GM12864 (cell line): ENCODE results near the gene ZNF804B.

ENCODE experiments used
- DNase-seq: peaks from one replicate; pipeline ENCODE4 v3.0.0-alpha.2; 2011; ENCODE audit warnings: low read depth
- H3K4me3 ChIP-seq: 2 replicates; pipeline ENCODE4 v1.5.1; 2011; ENCODE audit warnings: mild to moderate bottlenecking, low read depth, low read length, control low read depth
- TF ChIP-seq, protein P1 (sequence below): IDR thresholded peaks from 2 replicates; pipeline ENCODE4 v1.5.1; 2011; ENCODE audit warnings: low read depth, mild to moderate bottlenecking, moderate library complexity, low read length, control low read depth, inconsistent platforms; ENCODE audit errors: missing control alignments

Gene ZNF804B

DNA sequence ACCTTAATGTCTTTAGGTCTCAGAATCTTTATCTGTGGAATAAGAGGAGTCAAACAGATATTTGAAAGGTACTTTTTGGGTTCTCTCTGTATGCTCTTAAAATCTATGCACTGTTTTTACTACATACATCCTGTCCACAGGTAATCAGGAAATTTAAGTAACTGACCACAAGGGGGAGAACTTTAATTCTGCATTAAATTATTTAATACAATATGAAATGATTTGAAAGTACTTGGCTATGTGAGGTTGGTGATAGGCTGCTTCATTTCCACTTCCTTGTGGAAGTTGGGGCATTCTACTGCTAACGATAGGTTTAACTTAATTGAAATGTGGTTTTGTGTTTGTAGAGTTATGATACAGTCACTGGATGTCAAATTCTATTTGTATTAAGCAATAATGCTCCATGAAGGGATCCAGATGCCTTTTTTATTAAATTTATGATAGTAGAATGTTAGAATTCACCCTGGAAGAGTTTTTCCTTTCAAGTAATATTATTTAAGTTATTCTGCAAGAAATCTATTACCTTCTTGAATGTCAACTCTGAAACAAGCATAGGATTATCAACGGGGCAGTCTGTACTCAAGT, 30.1 kb downstream of the ZNF804B start:
- H3K4me3 ChIP-seq: no peak overlapping the region
- TF ChIP-seq, protein P1, sequence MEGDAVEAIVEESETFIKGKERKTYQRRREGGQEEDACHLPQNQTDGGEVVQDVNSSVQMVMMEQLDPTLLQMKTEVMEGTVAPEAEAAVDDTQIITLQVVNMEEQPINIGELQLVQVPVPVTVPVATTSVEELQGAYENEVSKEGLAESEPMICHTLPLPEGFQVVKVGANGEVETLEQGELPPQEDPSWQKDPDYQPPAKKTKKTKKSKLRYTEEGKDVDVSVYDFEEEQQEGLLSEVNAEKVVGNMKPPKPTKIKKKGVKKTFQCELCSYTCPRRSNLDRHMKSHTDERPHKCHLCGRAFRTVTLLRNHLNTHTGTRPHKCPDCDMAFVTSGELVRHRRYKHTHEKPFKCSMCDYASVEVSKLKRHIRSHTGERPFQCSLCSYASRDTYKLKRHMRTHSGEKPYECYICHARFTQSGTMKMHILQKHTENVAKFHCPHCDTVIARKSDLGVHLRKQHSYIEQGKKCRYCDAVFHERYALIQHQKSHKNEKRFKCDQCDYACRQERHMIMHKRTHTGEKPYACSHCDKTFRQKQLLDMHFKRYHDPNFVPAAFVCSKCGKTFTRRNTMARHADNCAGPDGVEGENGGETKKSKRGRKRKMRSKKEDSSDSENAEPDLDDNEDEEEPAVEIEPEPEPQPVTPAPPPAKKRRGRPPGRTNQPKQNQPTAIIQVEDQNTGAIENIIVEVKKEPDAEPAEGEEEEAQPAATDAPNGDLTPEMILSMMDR: peak; percentile 37
- DNase-seq: no peak

DNA sequence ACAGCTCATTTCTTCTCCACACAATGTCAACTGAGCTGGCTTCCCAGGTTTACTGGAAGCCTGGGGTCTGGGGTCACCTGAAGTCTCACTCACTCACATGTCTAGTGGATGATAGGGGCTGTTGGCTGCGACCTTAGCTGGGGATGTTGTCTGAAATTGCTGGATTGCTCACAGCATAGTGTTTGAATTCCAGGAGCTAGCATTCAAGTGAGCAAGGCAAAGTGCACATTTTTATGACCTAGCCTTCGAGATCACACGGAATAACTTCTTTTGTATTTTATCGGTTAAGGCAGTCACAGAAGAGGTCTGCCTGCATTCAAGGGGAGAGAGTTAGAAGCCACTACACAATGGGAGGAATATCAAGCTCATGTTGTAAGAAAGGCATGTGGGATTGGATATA, 32.4 kb downstream of the ZNF804B start:
- no peak for DNase-seq

DNA sequence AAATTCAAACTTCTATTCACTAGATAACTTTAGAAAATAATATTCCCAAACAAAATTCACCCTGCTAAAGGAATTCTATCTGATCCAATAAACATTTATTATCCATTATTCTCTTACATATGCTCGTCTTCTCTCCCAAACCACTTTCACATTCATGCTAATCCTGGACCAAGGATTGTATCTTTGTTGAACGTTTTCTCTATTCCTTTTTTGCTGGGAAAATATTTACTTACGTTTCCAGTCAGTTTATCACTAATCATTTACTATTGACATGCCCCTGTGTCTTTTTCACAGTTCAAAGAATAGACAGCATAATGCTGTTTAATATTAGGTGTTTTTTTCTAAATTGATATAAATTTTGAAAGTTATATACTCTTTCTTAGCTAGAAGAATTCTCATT, 32.9 kb downstream of the ZNF804B start:
- H3K4me3 ChIP-seq: no peak overlapping the region
- TF ChIP-seq, protein P1: no peak
- DNase-seq: no peak

More for the DNA sequence above, 32.4 kb downstream of the ZNF804B start:
- H3K4me3 ChIP-seq: no peak overlapping the region
- TF ChIP-seq, protein P1: no peak

DNA sequence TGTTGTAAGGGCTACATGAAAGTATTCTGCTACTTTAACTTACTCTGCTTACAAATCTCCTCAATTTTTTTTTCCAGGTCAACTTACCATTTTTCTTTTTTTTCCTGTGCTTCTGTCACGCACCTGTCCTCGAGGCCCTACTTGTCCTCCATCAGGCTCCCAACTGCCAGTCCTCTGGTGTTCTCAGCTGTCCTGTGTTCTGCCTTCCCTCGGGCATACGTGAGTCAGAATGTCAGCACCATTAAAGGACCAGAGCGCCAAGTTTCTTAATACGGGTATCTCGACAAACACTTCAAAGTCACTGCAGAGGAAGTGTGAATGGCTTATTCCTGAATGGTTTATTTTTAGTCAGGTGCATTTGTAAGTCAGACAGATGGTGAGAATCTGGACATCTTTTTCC, 36.1 kb downstream of the ZNF804B start, which contains the start of gene TEX47:
Gene TEX47 (minus strand): TSS at position 185 of the 400 bp plus-strand sequence. CDS start 795 bp downstream, outside the sequence.
- DNase-seq: no peak
- no peak within 1 kb of the TSS for H3K4me3 ChIP-seq
- TF ChIP-seq, protein P1: no peak

DNA sequence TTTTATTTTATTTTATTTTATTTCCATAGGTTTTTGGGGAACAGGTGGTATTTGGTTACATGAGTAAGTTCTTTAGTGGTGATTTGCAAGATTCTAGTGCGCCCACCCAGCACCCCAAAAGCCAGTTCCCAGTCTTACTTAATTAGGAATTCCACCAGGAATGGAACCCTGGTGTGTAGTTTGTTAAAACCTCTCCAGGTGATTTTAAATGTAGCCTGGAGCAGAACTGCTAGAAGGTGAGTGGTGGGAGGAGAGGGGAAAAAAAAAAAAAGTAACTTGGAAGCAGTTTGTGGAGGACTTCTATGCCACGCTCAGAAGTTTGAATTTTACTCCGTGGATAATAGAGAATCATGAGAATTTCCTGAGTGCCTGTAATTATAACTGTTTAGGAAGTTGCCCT, 41.5 kb downstream of the ZNF804B start:
- H3K4me3 ChIP-seq: no peak overlapping the region
- TF ChIP-seq, protein P1: no peak
- DNase-seq: no peak

DNA sequence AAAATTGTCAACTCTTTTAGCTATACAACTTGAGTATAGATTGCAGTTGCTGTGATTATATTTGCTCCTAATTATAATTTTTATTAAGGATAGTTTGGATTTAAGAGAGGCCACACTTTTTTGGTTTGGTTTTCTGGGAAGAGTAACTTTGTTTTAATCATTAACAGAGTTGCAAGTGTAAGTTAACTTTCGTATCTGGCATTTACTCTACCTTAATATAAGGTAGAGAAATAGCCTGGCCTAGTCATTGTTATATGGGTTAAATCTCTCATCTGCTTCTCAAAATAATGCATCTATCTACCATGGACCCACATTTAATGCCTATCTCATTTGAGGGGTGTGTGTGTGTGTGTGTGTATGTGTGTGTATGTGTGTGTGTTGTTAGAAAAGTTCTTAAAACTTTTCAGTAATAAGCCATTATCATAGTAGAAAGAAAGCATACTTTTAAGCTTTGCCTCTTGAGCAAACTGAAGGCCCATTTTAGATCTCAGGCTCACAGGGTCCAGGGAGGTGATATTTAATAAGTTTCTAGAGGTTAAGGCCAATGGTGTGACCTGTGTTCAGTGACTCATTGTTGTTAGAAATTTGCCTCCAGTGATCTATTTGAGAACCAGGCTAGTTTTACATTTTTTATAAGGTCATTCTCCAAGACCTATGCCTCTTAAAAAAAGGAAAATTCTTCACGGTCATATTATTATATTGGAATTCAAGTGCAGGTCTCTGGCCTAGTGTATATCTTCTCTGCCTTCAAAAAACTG, 47.0 kb downstream of the ZNF804B start:
- TF ChIP-seq, protein P1: no peak
- no peak overlapping the region for H3K4me3 ChIP-seq
- DNase-seq: no peak
